IMR-90 (cell line): Measurements from ENCODE around the gene COL17A1. TPM values are rescaled to one million over a fixed set of nuclear protein-coding genes. Genes with fewer than 3 reads are reported as not detected.

Experiments
- ATAC-seq: fragments of 200-7000 bp; cut with Tn5 transposase; 2 replicates; pipeline ENCODE4 v1.9.1; 2020; ENCODE audit warnings: low read depth, mild to moderate bottlenecking, moderate library complexity
- BruUV-seq: library from RNA; stranded (reverse); fragments of 400-500 nt; replicated peaks from 2 replicates; lab custom pipeline; 2021; lab: Mats Ljungman, UMichigan
- CTCF ChIA-PET: fragments of 300-600 bp; formaldehyde crosslinking; extraction: SDS; loops from one replicate; lab custom pipeline; 2021; ENCODE audit warnings: antibody characterized with exemption; lab: Yijun Ruan, JAX
- POLR2A ChIA-PET: fragments of 300-600 bp; sonication (Branson Sonifier 250); formaldehyde crosslinking; loops from one replicate; lab custom pipeline; 2022; ENCODE audit warnings: antibody characterized with exemption; ENCODE audit not compliant: unreplicated experiment; lab: Charles Lee
- DNase-seq: peaks from one replicate; pipeline ENCODE4 v3.0.0; 2013
- H2AFZ ChIP-seq: replicated peaks from 2 replicates; pipeline ENCODE3; 2013; ENCODE audit warnings: low read length, mild to moderate bottlenecking; ENCODE audit not compliant: poor library complexity
- H2AK5ac ChIP-seq: 2 replicates; pipeline ENCODE4 v1.6.1; 2013; ENCODE audit warnings: low read depth, low read length, inconsistent platforms
- H2AK9ac ChIP-seq: replicated peaks from 2 replicates; pipeline ENCODE3; 2013; ENCODE audit warnings: mild to moderate bottlenecking, low read depth, low read length, moderate library complexity; ENCODE audit not compliant: poor library complexity
- H2BK120ac ChIP-seq: 2 replicates; pipeline ENCODE4 v1.6.1; 2013; ENCODE audit warnings: low read depth, low read length, inconsistent platforms
- H2BK15ac ChIP-seq: 3 replicates; pipeline ENCODE4 v1.6.1; 2013; ENCODE audit warnings: low read depth, low read length, inconsistent platforms
- H2BK20ac ChIP-seq: 2 replicates; pipeline ENCODE4 v1.6.1; 2013; ENCODE audit warnings: low read depth, mild to moderate bottlenecking, inconsistent platforms, low read length, moderate library complexity
- H2BK5ac ChIP-seq: 2 replicates; pipeline ENCODE4 v1.6.1; 2013; ENCODE audit warnings: mild to moderate bottlenecking, low read depth, low read length, inconsistent platforms; ENCODE audit not compliant: poor library complexity, severe bottlenecking
- H3K14ac ChIP-seq: replicated peaks from 2 replicates; pipeline ENCODE4 v1.6.1; 2013; ENCODE audit warnings: low read depth, low read length, inconsistent platforms
- H3K18ac ChIP-seq: 2 replicates; pipeline ENCODE4 v1.6.1; 2013; ENCODE audit warnings: low read depth, low read length, control low read depth
- H3K23ac ChIP-seq: 2 replicates; pipeline ENCODE4 v1.6.1; 2013; ENCODE audit warnings: low read depth, low read length, inconsistent platforms
- H3K27ac ChIP-seq: 2 replicates; pipeline ENCODE4 v1.5.1; 2013; ENCODE audit warnings: mild to moderate bottlenecking, control low read depth, low read length; ENCODE audit not compliant: insufficient read depth
- H3K27me3 ChIP-seq: 2 replicates; pipeline ENCODE4 v1.6.1; 2013; ENCODE audit warnings: low read length; ENCODE audit not compliant: control insufficient read depth, insufficient read depth
- H3K36me3 ChIP-seq: 2 replicates; pipeline ENCODE4 v1.6.1; 2013; ENCODE audit warnings: low read length, mixed read lengths; ENCODE audit not compliant: control insufficient read depth, insufficient read depth
- H3K4ac ChIP-seq: 2 replicates; pipeline ENCODE4 v1.6.1; 2013; ENCODE audit warnings: low read depth, low read length, inconsistent platforms
- H3K4me1 ChIP-seq: 2 replicates; pipeline ENCODE4 v1.6.1; 2013; ENCODE audit warnings: low read length, mixed read lengths; ENCODE audit not compliant: control insufficient read depth, insufficient read depth
- H3K4me2 ChIP-seq: 2 replicates; pipeline ENCODE4 v1.6.1; 2013; ENCODE audit warnings: low read depth, mild to moderate bottlenecking, control low read depth, low read length, moderate library complexity
- H3K4me3 ChIP-seq: 2 replicates; pipeline ENCODE4 v1.5.1; 2013; ENCODE audit warnings: low read depth, mild to moderate bottlenecking, control low read depth, low read length, moderate library complexity; ENCODE audit not compliant: insufficient read depth
- H3K56ac ChIP-seq: 2 replicates; pipeline ENCODE4 v1.6.1; 2013; ENCODE audit warnings: low read length, inconsistent platforms; ENCODE audit not compliant: insufficient read depth; ENCODE audit errors: extremely low read depth
- H3K79me1 ChIP-seq, 2 experiments: 2 replicates each; pipeline ENCODE4 v1.6.1; 2013; ENCODE audit warnings: low read length in 2 of 2, inconsistent platforms in 1 of 2, low read depth in 1 of 2
- H3K9ac ChIP-seq: 2 replicates; pipeline ENCODE4 v1.6.1; 2013; ENCODE audit warnings: low read depth, low read length, control low read depth
- H3K9me1 ChIP-seq: 2 replicates; pipeline ENCODE4 v1.6.1; 2013; ENCODE audit warnings: low read length, inconsistent platforms; ENCODE audit not compliant: insufficient read depth
- H3K9me3 ChIP-seq: 2 replicates; pipeline ENCODE4 v1.6.1; 2013; ENCODE audit warnings: low read length; ENCODE audit not compliant: control insufficient read depth, insufficient read depth
- H4K20me1 ChIP-seq: 2 replicates; pipeline ENCODE4 v1.6.1; 2013; ENCODE audit warnings: low read length, inconsistent platforms; ENCODE audit not compliant: insufficient read depth
- H4K5ac ChIP-seq: 2 replicates; pipeline ENCODE4 v1.6.1; 2013; ENCODE audit warnings: mild to moderate bottlenecking, low read depth, low read length, control low read depth
- H4K8ac ChIP-seq, 2 experiments: 2 replicates each; pipeline ENCODE4 v1.6.1; 2013; ENCODE audit warnings: low read depth in 2 of 2, low read length in 2 of 2, control low read depth in 1 of 2, inconsistent platforms in 1 of 2
- H4K91ac ChIP-seq: 2 replicates; pipeline ENCODE4 v1.6.1; 2013; ENCODE audit warnings: low read depth, low read length, inconsistent platforms; ENCODE audit not compliant: insufficient read depth
- BHLHE40 ChIP-seq: fragments of 150-350 bp; IDR thresholded peaks from 2 replicates; pipeline ENCODE4 v1.6.1; 2016; ENCODE audit warnings: mild to moderate bottlenecking, low read depth, low read length
- CEBPB ChIP-seq: IDR thresholded peaks from 2 replicates; pipeline ENCODE4 v1.6.1; 2012; ENCODE audit warnings: low read depth, low read length, improper control_type of control experiment
- CTCF ChIP-seq: conservative IDR thresholded peaks from 2 replicates; pipeline ENCODE4 v1.5.1; 2012; ENCODE audit warnings: mild to moderate bottlenecking, low read depth, low read length, improper control_type of control experiment
- ELK1 ChIP-seq: fragments of 150-350 bp; IDR thresholded peaks from 2 replicates; pipeline ENCODE4 v1.6.1; 2016; ENCODE audit warnings: low read depth, mild to moderate bottlenecking, low read length, moderate library complexity, borderline replicate concordance
- FOS ChIP-seq: fragments of 150-350 bp; IDR thresholded peaks from 2 replicates; pipeline ENCODE4 v1.6.1; 2016; ENCODE audit warnings: low read depth, low read length
- MAFK ChIP-seq: IDR thresholded peaks from 2 replicates; pipeline ENCODE4 v1.6.1; 2012; ENCODE audit warnings: low read depth, low read length, improper control_type of control experiment
- MAZ ChIP-seq: IDR thresholded peaks from 2 replicates; pipeline ENCODE4 v1.6.1; 2012; ENCODE audit warnings: low read depth, mild to moderate bottlenecking, low read length, improper control_type of control experiment, moderate library complexity, borderline replicate concordance
- MXI1 ChIP-seq: IDR thresholded peaks from 2 replicates; pipeline ENCODE4 v1.6.1; 2012; ENCODE audit warnings: low read depth, mild to moderate bottlenecking, low read length, moderate library complexity, borderline replicate concordance
- NFE2L2 ChIP-seq: fragments of 150-350 bp; IDR thresholded peaks from 2 replicates; pipeline ENCODE4 v1.6.1; 2016; ENCODE audit warnings: low read depth, mild to moderate bottlenecking, low read length
- POLR2A ChIP-seq: IDR thresholded peaks from 2 replicates; pipeline ENCODE4 v1.6.1; 2012; ENCODE audit warnings: mild to moderate bottlenecking, low read depth, low read length
- RAD21 ChIP-seq: IDR thresholded peaks from 2 replicates; pipeline ENCODE4 v1.6.1; 2012; ENCODE audit warnings: low read length, improper control_type of control experiment
- RCOR1 ChIP-seq: IDR thresholded peaks from 2 replicates; pipeline ENCODE4 v1.6.1; 2012; ENCODE audit warnings: mild to moderate bottlenecking, low read length, improper control_type of control experiment; ENCODE audit not compliant: insufficient replicate concordance
- RFX5 ChIP-seq: IDR thresholded peaks from 2 replicates; pipeline ENCODE4 v1.8.0; 2012; ENCODE audit warnings: low read depth, mild to moderate bottlenecking, low read length, moderate library complexity
- SMC3 ChIP-seq: fragments of 150-350 bp; IDR thresholded peaks from 2 replicates; pipeline ENCODE4 v1.6.1; 2016; ENCODE audit warnings: low read depth, mild to moderate bottlenecking, antibody characterized with exemption, low read length, moderate library complexity
- USF2 ChIP-seq: fragments of 150-350 bp; IDR thresholded peaks from 2 replicates; pipeline ENCODE4 v1.6.1; 2017; ENCODE audit warnings: mild to moderate bottlenecking, antibody characterized with exemption, low read length, low read depth
- WGBS, 2 experiments: methylation state at CpG; one replicate each; pipeline versions ENCODE4 v1.1.5 to v1.1.7; 2013; ENCODE audit warnings: missing lambda C conversion rate in 2 of 2; ENCODE audit not compliant: insufficient read length in 1 of 2; ENCODE audit errors: extremely low coverage in 2 of 2; 5-methylcytosine and 5-hydroxymethylcytosine counted together
- dilution Hi-C: fragments of 300-500 bp; cut with HindIII; formaldehyde crosslinking; loops from one replicate; pipeline ENCODE4 v1.14.3; 2018; ENCODE audit warnings: low sequenced_read_pairs; ENCODE audit not compliant: unreplicated experiment
- in situ Hi-C: fragments of 300-500 bp; cut with MboI; formaldehyde crosslinking; loops from 3 replicates; pipeline ENCODE4 v1.14.3; 2019; ENCODE audit warnings: low sequenced_read_pairs, inconsistent platforms, mixed read lengths
- intact Hi-C: fragments of 100-400 bp; cut with micrococcal nuclease; formaldehyde crosslinking; loops from 2 replicates; pipeline ENCODE4 v1.10.0; 2022
- polyA plus RNA-seq, 3 experiments: library from polyadenylated mRNA; depleted of rRNA; stranded (reverse); fragments of >200 nt; gene quantifications; 2 replicates each; pipeline ENCODE4 v1.2.3, GENCODE V29; 2012; ENCODE audit warnings: low replicate concordance in 1 of 3
- total RNA-seq: library from RNA; depleted of rRNA; stranded (reverse); fragments of >200 nt; gene quantifications from 2 replicates; pipeline ENCODE4 v1.2.3, GENCODE V29; 2012

Gene COL17A1
- total and polyA plus RNA-seq, 2 of the 4 experiments (the other 2 are of a cell fraction): 0.14 to 0.18 TPM

GRCh38 chr10:103983367-103983911 lies 102.2 kb downstream of the COL17A1 start:
- H4K91ac ChIP-seq: no peak overlapping the region
- no peak overlapping the region for H2BK20ac ChIP-seq
- ATAC-seq (no peak), DNase-seq (no peak)
- dilution Hi-C loops: no loop called here
- H3K9me3 ChIP-seq: no peaks in the 10 kb centered on the region
- no peaks in the 10 kb centered on the region for H3K27me3 ChIP-seq
- peak overlapping the region; percentile 42; the same call in 1 of the 2 replicates for H4K5ac ChIP-seq
- peak overlapping the region; percentile 2; the same call in 1 of the 2 replicates for H2BK120ac ChIP-seq
- no peak overlapping the region for H2AK9ac ChIP-seq
- no peaks in the 10 kb centered on the region for H3K36me3 ChIP-seq
- peak overlapping the region in 1 of 2 experiments; percentile 11; a peak in 2 of 4 replicates for H4K8ac ChIP-seq
- H3K27ac ChIP-seq: no peak overlapping the region
- no peak overlapping the region for H3K4me3 ChIP-seq
- peaks cover 15 to 55% of the 10 kb centered on the region in 2 experiments for H3K79me1 ChIP-seq
- BruUV-seq: no TSS peak
- peaks cover 14% of the 10 kb centered on the region for H3K9me1 ChIP-seq
- H3K56ac ChIP-seq: no peak overlapping the region
- H3K4me2 ChIP-seq: peak overlapping the region; percentile 27
- whole genome bisulfite sequencing, 2 experiments: 38% methylated on average over 2 of the region's 4 CpGs; no CpG with 5 or more reads in 1 of the 2 experiments
- intact Hi-C loops: no loop called here
- H3K4me1 ChIP-seq: peaks cover 12% of the 10 kb centered on the region
- no peak overlapping the region for H3K18ac ChIP-seq
- no peak overlapping the region for H3K4ac ChIP-seq
- TF ChIP-seq SMC3: no peak
- TF ChIP-seq ELK1: no peak
- no peak for TF ChIP-seq MAFK
- TF ChIP-seq USF2: no peak
- no peak for TF ChIP-seq RAD21
- no peak for TF ChIP-seq CTCF
- TF ChIP-seq RCOR1: no peak
- no peak for TF ChIP-seq NFE2L2
- TF ChIP-seq POLR2A: no peak
- TF ChIP-seq CEBPB: no peak
- no peak for TF ChIP-seq RFX5
- no peak for TF ChIP-seq FOS
- TF ChIP-seq MXI1: no peak
- no peak for TF ChIP-seq BHLHE40
- no peak for TF ChIP-seq MAZ
- H2AK5ac ChIP-seq: no peak overlapping the region; the same call in 1 of the 2 replicates
- no peak overlapping the region for H2AFZ ChIP-seq
- POLR2A ChIA-PET: interaction anchor here (1.2 kb wide), 1 partner anchor 139 kb away, joined by 3 read pairs; no protein-coding TSS in a partner anchor
- no peak overlapping the region for H2BK15ac ChIP-seq
- CTCF ChIA-PET: interaction anchor here (0.6 kb wide), 1 partner anchor 22 kb away, joined by 3 read pairs; no protein-coding TSS in a partner anchor
- peak overlapping the region; percentile 37 for H3K14ac ChIP-seq
- H2BK5ac ChIP-seq: peak overlapping the region; percentile 15
- H4K20me1 ChIP-seq: peaks cover 28% of the 10 kb centered on the region
- no peak overlapping the region for H3K23ac ChIP-seq
- in situ Hi-C loops: no loop called here
- H3K9ac ChIP-seq: peak overlapping the region; percentile 29; the same call in 1 of the 2 replicates
